T47D (cell line): Measurements from ENCODE around the gene KCNC1.

Experiments
- DNase-seq, 2 experiments: peaks; one replicate each; pipeline versions ENCODE4 v3.0.0 to v3.0.0-alpha.2; 2011 to 2012; ENCODE audit warnings: low read depth in 1 of 2, low spot score in 1 of 2
- JUND ChIP-seq: IDR thresholded peaks from 2 replicates; pipeline ENCODE4 v1.6.1; 2012; ENCODE audit warnings: low read depth
- in situ Hi-C: cut with HindIII; loops from 2 replicates; pipeline ENCODE4 v1.10.0; 2016; ENCODE audit warnings: low sequenced_read_pairs, low pct_unique_long_range_greater_than_20kb

Gene KCNC1

GRCh38 chr11:17788084-17788483 is 53.5 kb downstream of the KCNC1 start:
- no peak for TF ChIP-seq JUND
- no peak for DNase-seq
- in situ Hi-C loops, result no loop called here

GRCh38 chr11:17790453-17790852 is 55.9 kb downstream of the KCNC1 start:
- TF ChIP-seq JUND, result no peak
- DNase-seq, result no peak
- in situ Hi-C loops, result no loop called here

GRCh38 chr11:17791144-17791543 is 56.6 kb downstream of the KCNC1 start:
- in situ Hi-C loops, result no loop called here
- TF ChIP-seq JUND, result no peak
- DNase-seq, result no peak

- no peak for TF ChIP-seq JUND
- no peak for DNase-seq
- in situ Hi-C loops, result no loop called here
These were observed 57.6 kb downstream of the KCNC1 start for GRCh38 chr11:17792161-17792560.

GRCh38 chr11:17793642-17794170 is 59.1 kb downstream of the KCNC1 start:
- no peak for TF ChIP-seq JUND
- no peak for DNase-seq
- in situ Hi-C loops, result no loop called here

- TF ChIP-seq JUND, result no peak
- in situ Hi-C loops, result no loop called here
- no peak for DNase-seq
These were observed 60.4 kb downstream of the KCNC1 start for GRCh38 chr11:17794981-17795380.

GRCh38 chr11:17796154-17796553 is 61.6 kb downstream of the KCNC1 start:
- no peak for TF ChIP-seq JUND
- DNase-seq, result no peak
- in situ Hi-C loops, result no loop called here

GRCh38 chr11:17798253-17798652 is 63.7 kb downstream of the KCNC1 start:
- in situ Hi-C loops, result no loop called here
- DNase-seq, result no peak
- TF ChIP-seq JUND, result no peak

GRCh38 chr11:17798716-17799115 is 64.1 kb downstream of the KCNC1 start:
- in situ Hi-C loops, result no loop called here
- no peak for TF ChIP-seq JUND

GRCh38 chr11:17799147-17799546 is 64.6 kb downstream of the KCNC1 start:
- in situ Hi-C loops, result no loop called here
- DNase-seq, result no peak
- no peak for TF ChIP-seq JUND

More at GRCh38 chr11:17798716-17799115, 64.1 kb downstream of the KCNC1 start:
- no peak for DNase-seq

GRCh38 chr11:17801166-17801565 is 66.6 kb downstream of the KCNC1 start:
- DNase-seq, result no peak
- in situ Hi-C loops, result no loop called here
- no peak for TF ChIP-seq JUND

GRCh38 chr11:17802491-17802890 is 67.9 kb downstream of the KCNC1 start:
- TF ChIP-seq JUND, result no peak
- in situ Hi-C loops, result no loop called here
- DNase-seq, result no peak

GRCh38 chr11:17803754-17804334 is 69.3 kb downstream of the KCNC1 start:
- TF ChIP-seq JUND, result no peak
- DNase-seq, result no peak
- in situ Hi-C loops, result no loop called here

GRCh38 chr11:17805043-17805442 is 70.5 kb downstream of the KCNC1 start:
- in situ Hi-C loops, result no loop called here
- TF ChIP-seq JUND, result no peak
- DNase-seq, result no peak

GRCh38 chr11:17805873-17806272 is 71.3 kb downstream of the KCNC1 start:
- in situ Hi-C loops, result no loop called here
- no peak for DNase-seq
- TF ChIP-seq JUND, result no peak
